ENCODE data around the gene YY1. TPM values are rescaled to one million over a fixed set of nuclear protein-coding genes. Genes with fewer than 3 reads are reported as not detected.

The YY1 gene
- total RNA-seq, 1 experiment from 2014 or later, result 83.1 TPM

GRCh38 chr14:100240668-100241032 is 1.7 kb downstream of the YY1 start:
- DNase-seq (ENCODE audit: low spot score) (no peak), ATAC-seq (no peak)
- peak overlapping the region; percentile 92 for H3K4me3 Mint-ChIP-seq
- H3K27ac Mint-ChIP-seq, result peak overlapping the region; percentile 88
- no peaks in the 10 kb centered on the region for H3K9me3 Mint-ChIP-seq
- H3K36me3 Mint-ChIP-seq, result peaks cover 20% of the 10 kb centered on the region
- no peak for TF ChIP-seq NR2C2 (CRISPR knock-in tag; IDR thresholded peaks at IDR 0.05)
- TF ChIP-seq ATF6 (CRISPR knock-in tag; IDR thresholded peaks at IDR 0.05), result no peak
- TF ChIP-seq, protein P1, sequence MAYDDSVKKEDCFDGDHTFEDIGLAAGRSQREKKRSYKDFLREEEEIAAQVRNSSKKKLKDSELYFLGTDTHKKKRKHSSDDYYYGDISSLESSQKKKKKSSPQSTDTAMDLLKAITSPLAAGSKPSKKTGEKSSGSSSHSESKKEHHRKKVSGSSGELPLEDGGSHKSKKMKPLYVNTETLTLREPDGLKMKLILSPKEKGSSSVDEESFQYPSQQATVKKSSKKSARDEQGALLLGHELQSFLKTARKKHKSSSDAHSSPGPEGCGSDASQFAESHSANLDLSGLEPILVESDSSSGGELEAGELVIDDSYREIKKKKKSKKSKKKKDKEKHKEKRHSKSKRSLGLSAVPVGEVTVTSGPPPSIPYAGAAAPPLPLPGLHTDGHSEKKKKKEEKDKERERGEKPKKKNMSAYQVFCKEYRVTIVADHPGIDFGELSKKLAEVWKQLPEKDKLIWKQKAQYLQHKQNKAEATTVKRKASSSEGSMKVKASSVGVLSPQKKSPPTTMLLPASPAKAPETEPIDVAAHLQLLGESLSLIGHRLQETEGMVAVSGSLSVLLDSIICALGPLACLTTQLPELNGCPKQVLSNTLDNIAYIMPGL (CRISPR knock-in tag; IDR thresholded peaks at IDR 0.05), result no peak
- TF ChIP-seq NFE2L1 (CRISPR knock-in tag; IDR thresholded peaks at IDR 0.05), result no peak
- no peak for TF ChIP-seq MYBL2 (CRISPR knock-in tag; IDR thresholded peaks at IDR 0.05)
- no peak for TF ChIP-seq ZNF317 (CRISPR knock-in tag; IDR thresholded peaks at IDR 0.05; ENCODE audit: borderline replicate concordance, low read depth)
- no peak for TF ChIP-seq ZBTB21 (CRISPR knock-in tag; IDR thresholded peaks at IDR 0.05; ENCODE audit: borderline replicate concordance)
- TF ChIP-seq, protein P2, sequence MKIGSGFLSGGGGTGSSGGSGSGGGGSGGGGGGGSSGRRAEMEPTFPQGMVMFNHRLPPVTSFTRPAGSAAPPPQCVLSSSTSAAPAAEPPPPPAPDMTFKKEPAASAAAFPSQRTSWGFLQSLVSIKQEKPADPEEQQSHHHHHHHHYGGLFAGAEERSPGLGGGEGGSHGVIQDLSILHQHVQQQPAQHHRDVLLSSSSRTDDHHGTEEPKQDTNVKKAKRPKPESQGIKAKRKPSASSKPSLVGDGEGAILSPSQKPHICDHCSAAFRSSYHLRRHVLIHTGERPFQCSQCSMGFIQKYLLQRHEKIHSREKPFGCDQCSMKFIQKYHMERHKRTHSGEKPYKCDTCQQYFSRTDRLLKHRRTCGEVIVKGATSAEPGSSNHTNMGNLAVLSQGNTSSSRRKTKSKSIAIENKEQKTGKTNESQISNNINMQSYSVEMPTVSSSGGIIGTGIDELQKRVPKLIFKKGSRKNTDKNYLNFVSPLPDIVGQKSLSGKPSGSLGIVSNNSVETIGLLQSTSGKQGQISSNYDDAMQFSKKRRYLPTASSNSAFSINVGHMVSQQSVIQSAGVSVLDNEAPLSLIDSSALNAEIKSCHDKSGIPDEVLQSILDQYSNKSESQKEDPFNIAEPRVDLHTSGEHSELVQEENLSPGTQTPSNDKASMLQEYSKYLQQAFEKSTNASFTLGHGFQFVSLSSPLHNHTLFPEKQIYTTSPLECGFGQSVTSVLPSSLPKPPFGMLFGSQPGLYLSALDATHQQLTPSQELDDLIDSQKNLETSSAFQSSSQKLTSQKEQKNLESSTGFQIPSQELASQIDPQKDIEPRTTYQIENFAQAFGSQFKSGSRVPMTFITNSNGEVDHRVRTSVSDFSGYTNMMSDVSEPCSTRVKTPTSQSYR (CRISPR knock-in tag; IDR thresholded peaks at IDR 0.05), result no peak
- no peak for TF ChIP-seq CREM (CRISPR knock-in tag; IDR thresholded peaks at IDR 0.05)
- CTCF ChIA-PET, result interaction anchor here (1.0 to 1.7 kb wide), 5 partner anchors 20 to 137 kb away, joined by 3 to 8 read pairs (median 3); no protein-coding TSS in a partner anchor
- H3K27me3 Mint-ChIP-seq (ENCODE audit: low read depth), result no peaks in the 10 kb centered on the region
- peaks cover 46% of the 10 kb centered on the region for H3K4me1 Mint-ChIP-seq
- POLR2A ChIA-PET, result interaction anchor here (1.6 kb wide), 1 partner anchor 26 kb away, joined by 5 read pairs; no protein-coding TSS in a partner anchor

- H3K4me1 Mint-ChIP-seq, result peaks cover 48% of the 10 kb centered on the region
- H3K36me3 Mint-ChIP-seq, result peaks cover 20% of the 10 kb centered on the region
- ChIA-PET POLR2A (no interaction called here), CTCF (interaction anchor here (0.8 to 1.7 kb wide), 6 partner anchors 20 to 136 kb away, joined by 3 to 8 read pairs (median 4); no protein-coding TSS in a partner anchor)
- H3K27ac Mint-ChIP-seq, result peak overlapping the region; percentile 88
- ATAC-seq, result no peak
- TF ChIP-seq RORB (CRISPR knock-in tag; IDR thresholded peaks at IDR 0.05), result no peak
- H3K9me3 Mint-ChIP-seq, result no peaks in the 10 kb centered on the region
- DNase-seq (ENCODE audit: low spot score), result no peak
- peak overlapping the region; percentile 92 for H3K4me3 Mint-ChIP-seq
- no peaks in the 10 kb centered on the region for H3K27me3 Mint-ChIP-seq (ENCODE audit: low read depth)
Measured at GRCh38 chr14:100241279-100241678, 2.3 kb downstream of the YY1 start.

GRCh38 chr14:100243020-100243419 is 4.1 kb downstream of the YY1 start:
- CTCF ChIA-PET, result interaction anchor here (1.0 kb wide), 1 partner anchor 31 kb away, joined by 3 read pairs; no protein-coding TSS in a partner anchor
- POLR2A ChIA-PET, result no interaction called here
- H3K4me1 Mint-ChIP-seq, result peaks cover 52% of the 10 kb centered on the region
- ATAC-seq, result no peak
- no peak for DNase-seq (ENCODE audit: low spot score)
- H3K27ac Mint-ChIP-seq, result peak overlapping the region; percentile 16
- no peaks in the 10 kb centered on the region for H3K27me3 Mint-ChIP-seq (ENCODE audit: low read depth)
- H3K36me3 Mint-ChIP-seq, result peaks cover 24% of the 10 kb centered on the region
- H3K9me3 Mint-ChIP-seq, result no peaks in the 10 kb centered on the region
- peak overlapping the region; percentile 54 for H3K4me3 Mint-ChIP-seq
- no peak for TF ChIP-seq MAX (CRISPR knock-in tag; IDR thresholded peaks at IDR 0.05)
- TF ChIP-seq, protein P3, sequence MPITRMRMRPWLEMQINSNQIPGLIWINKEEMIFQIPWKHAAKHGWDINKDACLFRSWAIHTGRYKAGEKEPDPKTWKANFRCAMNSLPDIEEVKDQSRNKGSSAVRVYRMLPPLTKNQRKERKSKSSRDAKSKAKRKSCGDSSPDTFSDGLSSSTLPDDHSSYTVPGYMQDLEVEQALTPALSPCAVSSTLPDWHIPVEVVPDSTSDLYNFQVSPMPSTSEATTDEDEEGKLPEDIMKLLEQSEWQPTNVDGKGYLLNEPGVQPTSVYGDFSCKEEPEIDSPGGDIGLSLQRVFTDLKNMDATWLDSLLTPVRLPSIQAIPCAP (CRISPR knock-in tag; IDR thresholded peaks at IDR 0.05), result no peak
- no peak for TF ChIP-seq FOXJ3 (CRISPR knock-in tag; IDR thresholded peaks at IDR 0.05; ENCODE audit: borderline replicate concordance)
- TF ChIP-seq, protein P4, sequence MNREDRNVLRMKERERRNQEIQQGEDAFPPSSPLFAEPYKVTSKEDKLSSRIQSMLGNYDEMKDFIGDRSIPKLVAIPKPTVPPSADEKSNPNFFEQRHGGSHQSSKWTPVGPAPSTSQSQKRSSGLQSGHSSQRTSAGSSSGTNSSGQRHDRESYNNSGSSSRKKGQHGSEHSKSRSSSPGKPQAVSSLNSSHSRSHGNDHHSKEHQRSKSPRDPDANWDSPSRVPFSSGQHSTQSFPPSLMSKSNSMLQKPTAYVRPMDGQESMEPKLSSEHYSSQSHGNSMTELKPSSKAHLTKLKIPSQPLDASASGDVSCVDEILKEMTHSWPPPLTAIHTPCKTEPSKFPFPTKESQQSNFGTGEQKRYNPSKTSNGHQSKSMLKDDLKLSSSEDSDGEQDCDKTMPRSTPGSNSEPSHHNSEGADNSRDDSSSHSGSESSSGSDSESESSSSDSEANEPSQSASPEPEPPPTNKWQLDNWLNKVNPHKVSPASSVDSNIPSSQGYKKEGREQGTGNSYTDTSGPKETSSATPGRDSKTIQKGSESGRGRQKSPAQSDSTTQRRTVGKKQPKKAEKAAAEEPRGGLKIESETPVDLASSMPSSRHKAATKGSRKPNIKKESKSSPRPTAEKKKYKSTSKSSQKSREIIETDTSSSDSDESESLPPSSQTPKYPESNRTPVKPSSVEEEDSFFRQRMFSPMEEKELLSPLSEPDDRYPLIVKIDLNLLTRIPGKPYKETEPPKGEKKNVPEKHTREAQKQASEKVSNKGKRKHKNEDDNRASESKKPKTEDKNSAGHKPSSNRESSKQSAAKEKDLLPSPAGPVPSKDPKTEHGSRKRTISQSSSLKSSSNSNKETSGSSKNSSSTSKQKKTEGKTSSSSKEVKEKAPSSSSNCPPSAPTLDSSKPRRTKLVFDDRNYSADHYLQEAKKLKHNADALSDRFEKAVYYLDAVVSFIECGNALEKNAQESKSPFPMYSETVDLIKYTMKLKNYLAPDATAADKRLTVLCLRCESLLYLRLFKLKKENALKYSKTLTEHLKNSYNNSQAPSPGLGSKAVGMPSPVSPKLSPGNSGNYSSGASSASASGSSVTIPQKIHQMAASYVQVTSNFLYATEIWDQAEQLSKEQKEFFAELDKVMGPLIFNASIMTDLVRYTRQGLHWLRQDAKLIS (CRISPR knock-in tag; IDR thresholded peaks at IDR 0.05; ENCODE audit: borderline replicate concordance), result no peak
- no peak for TF ChIP-seq CTCF (IDR thresholded peaks at IDR 0.05)
- no peak for TF ChIP-seq ATF6 (CRISPR knock-in tag; IDR thresholded peaks at IDR 0.05)
- no peak for TF ChIP-seq CBFB (CRISPR knock-in tag; IDR thresholded peaks at IDR 0.05; ENCODE audit: low read depth)
